Measurements from ENCODE around the gene SNX25.

Gene SNX25

DNA sequence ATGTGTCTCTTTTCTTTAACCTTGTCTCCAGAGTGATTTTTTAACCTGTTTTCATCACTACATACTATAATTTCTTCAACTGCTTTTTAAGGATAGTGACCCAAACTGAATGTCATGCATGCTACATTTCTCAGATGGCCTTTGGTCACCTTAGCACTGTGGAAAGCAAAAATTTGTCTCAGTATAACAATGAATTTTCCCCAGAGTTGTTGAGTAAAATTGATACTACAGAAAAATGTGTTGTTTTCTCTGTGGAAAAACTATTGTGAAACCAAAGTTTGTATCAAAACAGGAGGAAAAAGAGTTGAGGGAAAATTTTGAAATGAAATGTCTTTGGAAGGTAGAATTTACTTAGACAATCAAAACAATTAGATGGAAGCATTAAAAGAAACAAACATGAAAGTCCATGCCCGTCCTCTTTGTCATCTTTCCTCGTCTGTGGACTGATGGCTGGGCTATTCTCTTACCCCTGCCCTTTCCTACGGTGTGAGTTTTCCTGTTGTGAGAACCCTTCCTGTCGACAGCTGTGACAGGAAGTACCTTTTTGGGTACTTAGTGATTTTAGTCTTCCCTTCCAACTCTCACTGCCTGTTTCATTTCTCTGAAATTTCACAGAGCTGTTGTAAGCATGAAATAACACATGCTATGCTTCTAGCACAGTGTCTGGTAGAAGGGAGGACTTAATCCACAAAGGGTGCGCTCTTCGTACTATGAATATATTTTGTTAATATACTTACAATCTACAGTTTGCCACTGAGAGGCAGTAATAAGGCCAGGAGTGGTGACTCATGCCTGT, 135.5 kb downstream of the SNX25 start:
- H3K27me3 ChIP-seq = no peaks in the 10 kb centered on the region
- H3K4me1 ChIP-seq = peaks cover 16 to 24% (median 20%) of the 10 kb centered on the region in 10 experiments
- H3K4me3 ChIP-seq = no peak overlapping the region
- peak overlapping the region; percentile 17 to 62 (median 35); a peak in 21 of 22 replicates for H3K4me2 ChIP-seq
- peak overlapping the region in 2 of 11 experiments; percentile 4 to 5; a peak in 2 of 22 replicates for H3K27ac ChIP-seq
- H3K9me3 ChIP-seq (replicated peaks in 1 of 11) = 0 out of 22 replicates have a peak, but pooled peaks cover 0 to 6% (median 0%) of the 10 kb centered on the region in 11 experiments
- 0 out of 22 replicates have a peak overlapping the region, but pooled peaks of 1 of the 11 experiments have one; percentile 30 for H3K9ac ChIP-seq
- no peak for TF ChIP-seq Cebpa-rat (IDR thresholded peaks at IDR 0.05)
- peaks cover 0 to 7% (median 0%) of the 10 kb centered on the region in 11 experiments; a peak in 4 of 22 replicates for H4K20me1 ChIP-seq
- H3K36me3 ChIP-seq = peaks cover 72 to 99% (median 93%) of the 10 kb centered on the region in 11 experiments

GRCh38 chr4:185346975-185347601, 137.7 kb downstream of the SNX25 start:
- H3K27me3 ChIP-seq = no peaks in the 10 kb centered on the region
- H3K9ac ChIP-seq = no peak overlapping the region
- no peak for TF ChIP-seq Cebpa-rat (IDR thresholded peaks at IDR 0.05)
- no peak overlapping the region for H3K4me3 ChIP-seq
- peaks cover 73 to 99% (median 93%) of the 10 kb centered on the region in 11 experiments for H3K36me3 ChIP-seq
- peaks cover 12 to 21% (median 19%) of the 10 kb centered on the region in 10 experiments for H3K4me1 ChIP-seq
- no peak overlapping the region for H3K4me2 ChIP-seq
- H4K20me1 ChIP-seq = peaks cover 0 to 7% (median 0%) of the 10 kb centered on the region in 11 experiments; a peak in 2 of 22 replicates
- no peak overlapping the region for H3K27ac ChIP-seq
- 0 out of 22 replicates have a peak, but pooled peaks cover 0 to 6% (median 0%) of the 10 kb centered on the region in 11 experiments for H3K9me3 ChIP-seq (replicated peaks in 1 of 11)

DNA sequence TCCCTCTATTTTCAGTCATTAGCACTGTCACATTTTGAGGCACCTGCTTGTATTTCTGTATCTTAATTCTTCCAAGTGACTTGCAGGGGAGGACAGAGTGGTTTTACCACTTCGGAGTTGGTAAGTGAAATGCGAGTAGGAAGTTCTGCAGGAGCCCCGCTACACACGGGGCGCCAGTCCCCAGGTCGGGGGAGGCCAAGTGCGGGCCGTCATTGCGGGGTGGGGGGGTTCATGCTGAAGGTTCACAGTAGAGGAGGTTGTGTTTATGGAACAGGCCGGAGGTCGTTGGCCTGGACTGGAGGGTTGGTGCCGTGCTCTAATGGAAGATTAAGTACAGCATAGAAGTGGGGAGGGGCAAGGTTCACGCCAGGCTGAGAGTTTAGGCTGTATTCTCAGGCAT, 142.3 kb downstream of the SNX25 start:
- peaks cover 85 to 100% (median 96%) of the 10 kb centered on the region in 11 experiments for H3K36me3 ChIP-seq
- no peak overlapping the region for H3K27ac ChIP-seq
- H3K9me3 ChIP-seq (replicated peaks in 1 of 11) = 0 out of 22 replicates have a peak, but pooled peaks cover 0 to 6% (median 0%) of the 10 kb centered on the region in 11 experiments
- no peak for TF ChIP-seq Cebpa-rat (IDR thresholded peaks at IDR 0.05)
- H3K4me3 ChIP-seq = no peak overlapping the region
- no peak overlapping the region for H3K9ac ChIP-seq
- H4K20me1 ChIP-seq = peaks cover 0 to 3% (median 0%) of the 10 kb centered on the region in 11 experiments; a peak in 1 of 22 replicates
- no peaks in the 10 kb centered on the region for H3K4me1 ChIP-seq
- no peak overlapping the region for H3K4me2 ChIP-seq
- no peaks in the 10 kb centered on the region for H3K27me3 ChIP-seq

DNA sequence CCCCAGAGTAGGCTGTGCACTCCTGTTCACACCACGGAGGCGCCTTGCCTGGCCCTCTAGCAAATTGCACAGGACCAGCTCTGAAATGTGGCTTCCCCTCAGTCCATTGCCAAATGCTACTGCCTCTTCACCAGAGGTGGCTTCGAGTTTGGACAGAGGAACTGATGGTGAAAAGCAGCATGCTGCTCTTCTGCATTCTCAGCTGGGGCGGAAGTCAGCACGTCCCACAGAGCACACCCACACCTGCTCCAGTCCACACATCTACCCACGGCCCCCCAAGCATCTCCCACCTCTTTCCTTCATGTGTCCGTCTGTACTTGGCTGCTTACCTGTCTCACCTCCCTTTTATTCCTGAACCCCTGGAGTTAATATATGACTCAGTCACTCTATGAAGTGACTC, 142.8 kb downstream of the SNX25 start:
- H4K20me1 ChIP-seq = peaks cover 0 to 3% (median 0%) of the 10 kb centered on the region in 11 experiments; a peak in 1 of 22 replicates
- H3K36me3 ChIP-seq = peaks cover 84 to 100% (median 96%) of the 10 kb centered on the region in 11 experiments
- H3K27ac ChIP-seq = no peak overlapping the region
- 0 out of 22 replicates have a peak, but pooled peaks cover 0 to 6% (median 0%) of the 10 kb centered on the region in 11 experiments for H3K9me3 ChIP-seq (replicated peaks in 1 of 11)
- no peaks in the 10 kb centered on the region for H3K4me1 ChIP-seq
- H3K9ac ChIP-seq = no peak overlapping the region
- no peak for TF ChIP-seq Cebpa-rat (IDR thresholded peaks at IDR 0.05)
- H3K4me2 ChIP-seq = no peak overlapping the region
- H3K27me3 ChIP-seq = no peaks in the 10 kb centered on the region
- no peak overlapping the region for H3K4me3 ChIP-seq

GRCh38 chr4:185352741-185353140, 143.3 kb downstream of the SNX25 start:
- Histone ChIP-seq H3K9me3 (replicated peaks in 1 of 11) (0 out of 22 replicates have a peak, but pooled peaks cover 0 to 6% (median 0%) of the 10 kb centered on the region in 11 experiments), H3K9ac (no peak overlapping the region), H4K20me1 (peaks cover 0 to 3% (median 0%) of the 10 kb centered on the region in 11 experiments; a peak in 1 of 22 replicates), H3K27ac (no peak overlapping the region), H3K36me3 (peaks cover 84 to 100% (median 96%) of the 10 kb centered on the region in 11 experiments), H3K27me3 (no peaks in the 10 kb centered on the region), H3K4me2 (no peak overlapping the region), H3K4me1 (no peaks in the 10 kb centered on the region), H3K4me3 (no peak overlapping the region)
- TF ChIP-seq Cebpa-rat (IDR thresholded peaks at IDR 0.05) = no peak

- no peak overlapping the region for H3K4me3 ChIP-seq
- no peaks in the 10 kb centered on the region for H3K9me3 ChIP-seq (replicated peaks in 1 of 11)
- no peak overlapping the region for H3K27ac ChIP-seq
- H3K36me3 ChIP-seq = peaks cover 68 to 100% (median 90%) of the 10 kb centered on the region in 11 experiments
- no peaks in the 10 kb centered on the region for H3K4me1 ChIP-seq
- TF ChIP-seq Cebpa-rat (IDR thresholded peaks at IDR 0.05) = no peak
- no peaks in the 10 kb centered on the region; a peak in 1 of 22 replicates for H4K20me1 ChIP-seq
- H3K27me3 ChIP-seq = no peaks in the 10 kb centered on the region
- no peak overlapping the region for H3K9ac ChIP-seq
- no peak overlapping the region for H3K4me2 ChIP-seq
Observed at GRCh38 chr4:185357211-185357610, 147.8 kb downstream of the SNX25 start.

GRCh38 chr4:185357733-185358440, 148.5 kb downstream of the SNX25 start:
- no peak overlapping the region for H3K4me2 ChIP-seq
- H4K20me1 ChIP-seq = no peaks in the 10 kb centered on the region; a peak in 1 of 22 replicates
- no peaks in the 10 kb centered on the region for H3K9me3 ChIP-seq (replicated peaks in 1 of 11)
- H3K27ac ChIP-seq = no peak overlapping the region
- H3K4me3 ChIP-seq = no peak overlapping the region
- H3K9ac ChIP-seq = no peak overlapping the region
- no peaks in the 10 kb centered on the region for H3K4me1 ChIP-seq
- H3K27me3 ChIP-seq = no peaks in the 10 kb centered on the region
- peaks cover 68 to 100% (median 89%) of the 10 kb centered on the region in 11 experiments for H3K36me3 ChIP-seq
- TF ChIP-seq Cebpa-rat (IDR thresholded peaks at IDR 0.05) = no peak

DNA sequence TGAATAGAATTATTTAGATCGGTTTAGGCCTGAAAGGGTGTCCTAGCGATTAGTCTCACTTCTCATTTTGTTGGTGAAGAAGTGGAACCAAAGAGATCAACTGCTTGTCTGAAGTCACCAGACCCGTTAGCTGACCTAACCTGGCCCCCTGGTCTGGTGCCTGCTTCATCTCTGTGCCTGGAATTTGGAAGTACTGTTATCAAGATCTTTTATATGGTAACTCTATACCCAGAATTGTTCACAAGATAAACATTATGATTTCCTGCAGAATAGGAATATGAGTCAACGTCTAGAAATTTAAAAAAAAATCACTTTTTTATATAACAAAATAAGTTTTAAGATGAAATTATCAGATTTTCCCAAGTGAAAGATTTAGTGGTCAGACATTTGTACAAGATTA, 149.1 kb downstream of the SNX25 start:
- no peak overlapping the region for H3K4me2 ChIP-seq
- H3K9ac ChIP-seq = no peak overlapping the region
- H3K27me3 ChIP-seq = no peaks in the 10 kb centered on the region
- H3K4me3 ChIP-seq = no peak overlapping the region
- H3K4me1 ChIP-seq = no peaks in the 10 kb centered on the region
- TF ChIP-seq Cebpa-rat (IDR thresholded peaks at IDR 0.05) = no peak
- peaks cover 68 to 100% (median 89%) of the 10 kb centered on the region in 11 experiments for H3K36me3 ChIP-seq
- H3K9me3 ChIP-seq (replicated peaks in 1 of 11) = no peaks in the 10 kb centered on the region
- H4K20me1 ChIP-seq = no peaks in the 10 kb centered on the region; a peak in 1 of 22 replicates
- no peak overlapping the region for H3K27ac ChIP-seq
